HepG2 (cell line): ENCODE data around the gene CCNB1. TPM values are rescaled to one million over a fixed set of nuclear protein-coding genes. Genes with fewer than 3 reads are reported as not detected.
A peak's percentile ranks its signal among the peaks of the same experiment; 100 is the strongest.

Experiments
- ASH2L ChIP-seq: fragments of 300-600, 200-600 bp; sonication (generic); IDR thresholded peaks from 2 replicates; pipeline ENCODE4 v1.7.0; 2017; ENCODE audit warnings: low read depth, mild to moderate bottlenecking, moderate library complexity, mixed read lengths, low read length; ENCODE audit not compliant: insufficient read length
- EP300 ChIP-seq, 3 experiments: sonication (generic) in 1 of 3; formaldehyde crosslinking in 1 of 3; IDR thresholded peaks; 2 replicates each; pipeline versions ENCODE4 v1.5.1 to v1.6.1; 2011 to 2020; ENCODE audit warnings: low read depth in 2 of 3, low read length in 2 of 3, borderline replicate concordance in 1 of 3, improper control_type of control experiment in 1 of 3, mild to moderate bottlenecking in 1 of 3, missing genetic modification reagents in 1 of 3, moderate library complexity in 1 of 3
- GATA4 ChIP-seq: sonication (generic); IDR thresholded peaks from 2 replicates; pipeline ENCODE4 v1.6.1; 2016; ENCODE audit warnings: antibody characterized with exemption, low read depth, borderline replicate concordance
- KDM1A ChIP-seq: IDR thresholded peaks from 2 replicates; pipeline ENCODE4 v1.6.1; 2016; ENCODE audit warnings: missing compliant biosample characterization
- MXD4 ChIP-seq: IDR thresholded peaks from 2 replicates; pipeline ENCODE4 v1.6.1; 2016; ENCODE audit warnings: mild to moderate bottlenecking, missing biosample characterization, missing genetic modification reagents
- MYC ChIP-seq: sonication (generic); formaldehyde crosslinking; IDR thresholded peaks from 2 replicates; pipeline ENCODE4 v1.9.0; 2021; ENCODE audit warnings: missing genetic modification reagents, borderline replicate concordance
- RBM39 ChIP-seq: fragments of 200-400 bp; formaldehyde crosslinking; IDR thresholded peaks from one replicate; pipeline ENCODE4 v1.6.1; 2018; ENCODE audit warnings: antibody characterized with exemption, mild to moderate bottlenecking, low read depth, low read length; ENCODE audit not compliant: poor library complexity, severe bottlenecking
- TCF12 ChIP-seq, 2 experiments: fragments of 450-650 bp in 1 of 2; sonication (generic) in 1 of 2; formaldehyde crosslinking in 1 of 2; IDR thresholded peaks; 2 replicates each; pipeline versions ENCODE4 v1.6.1 to v1.8.0; 2017 to 2022; ENCODE audit warnings: antibody characterized with exemption in 1 of 2, mild to moderate bottlenecking in 1 of 2, missing genetic modification reagents in 1 of 2, moderate library complexity in 1 of 2
- THYN1 ChIP-seq: sonication (generic); formaldehyde crosslinking; IDR thresholded peaks from 2 replicates; pipeline ENCODE4 v1.8.1; 2023; ENCODE audit warnings: low read depth, mild to moderate bottlenecking, moderate library complexity, missing genetic modification reagents, borderline replicate concordance
- ZMAT3 ChIP-seq: sonication (generic); formaldehyde crosslinking; conservative IDR thresholded peaks from 2 replicates; pipeline ENCODE4 v1.7.0; 2021; ENCODE audit warnings: missing genetic modification reagents
- ZNF616 ChIP-seq: sonication (generic); formaldehyde crosslinking; IDR thresholded peaks from 2 replicates; pipeline ENCODE4 v1.5.0; 2020; ENCODE audit warnings: low read depth, mild to moderate bottlenecking, missing genetic modification reagents
- polyA plus RNA-seq, 8 experiments: library from polyadenylated mRNA; depleted of rRNA in 3 of 8; stranded (reverse) in 7 of 8; unstranded in 1 of 8; fragments of >200 nt; fragmentation: Illumina TruSeq in 4 of 8; extraction: Trizol in 4 of 8; gene quantifications; 2 replicates each; pipeline versions ENCODE4 v1.2.1 to v1.2.3, GENCODE V29; 2011 to 2016; ENCODE audit warnings: low read depth in 4 of 8, missing spikeins in 1 of 8, mixed read lengths in 1 of 8; ENCODE audit not compliant: insufficient read depth in 1 of 8
- total RNA-seq, 5 experiments: library from RNA; depleted of rRNA; stranded (reverse); fragments of >200 nt; fragmentation: Illumina TruSeq; extraction: Trizol; gene quantifications; 2 replicates each; pipeline ENCODE4 v1.2.3, GENCODE V29; 2016; ENCODE audit warnings: low read depth in 1 of 5
- TF ChIP-seq, protein P1 (sequence below): sonication (generic); formaldehyde crosslinking; IDR thresholded peaks from 2 replicates; pipeline ENCODE4 v1.4.0; 2020; ENCODE audit warnings: missing genetic modification reagents, borderline replicate concordance
- TF ChIP-seq, protein P2 (sequence below): sonication (generic); formaldehyde crosslinking; IDR thresholded peaks from 2 replicates; pipeline ENCODE4 v1.8.1; 2023; ENCODE audit warnings: mild to moderate bottlenecking, missing genetic modification reagents, borderline replicate concordance
- TF ChIP-seq, protein P3 (sequence below): sonication (generic); formaldehyde crosslinking; IDR thresholded peaks from 2 replicates; pipeline ENCODE4 v1.4.0; 2020; ENCODE audit warnings: mild to moderate bottlenecking, missing genetic modification reagents, borderline replicate concordance
- TF ChIP-seq, protein P4 (sequence below): sonication (generic); formaldehyde crosslinking; IDR thresholded peaks from 2 replicates; pipeline ENCODE4 v1.5.1; 2020; ENCODE audit warnings: missing genetic modification reagents, mild to moderate bottlenecking, borderline replicate concordance
- TF ChIP-seq, protein P5 (sequence below): sonication (generic); formaldehyde crosslinking; IDR thresholded peaks from 2 replicates; pipeline ENCODE4 v1.8.0; 2023; ENCODE audit warnings: mild to moderate bottlenecking, missing genetic modification reagents

Gene CCNB1
- total and polyA plus RNA-seq, 2 of the 13 experiments (the other 11 are each of a cell fraction or from before 2014, with no cell fraction given), result 82.3 to 316 TPM

DNA sequence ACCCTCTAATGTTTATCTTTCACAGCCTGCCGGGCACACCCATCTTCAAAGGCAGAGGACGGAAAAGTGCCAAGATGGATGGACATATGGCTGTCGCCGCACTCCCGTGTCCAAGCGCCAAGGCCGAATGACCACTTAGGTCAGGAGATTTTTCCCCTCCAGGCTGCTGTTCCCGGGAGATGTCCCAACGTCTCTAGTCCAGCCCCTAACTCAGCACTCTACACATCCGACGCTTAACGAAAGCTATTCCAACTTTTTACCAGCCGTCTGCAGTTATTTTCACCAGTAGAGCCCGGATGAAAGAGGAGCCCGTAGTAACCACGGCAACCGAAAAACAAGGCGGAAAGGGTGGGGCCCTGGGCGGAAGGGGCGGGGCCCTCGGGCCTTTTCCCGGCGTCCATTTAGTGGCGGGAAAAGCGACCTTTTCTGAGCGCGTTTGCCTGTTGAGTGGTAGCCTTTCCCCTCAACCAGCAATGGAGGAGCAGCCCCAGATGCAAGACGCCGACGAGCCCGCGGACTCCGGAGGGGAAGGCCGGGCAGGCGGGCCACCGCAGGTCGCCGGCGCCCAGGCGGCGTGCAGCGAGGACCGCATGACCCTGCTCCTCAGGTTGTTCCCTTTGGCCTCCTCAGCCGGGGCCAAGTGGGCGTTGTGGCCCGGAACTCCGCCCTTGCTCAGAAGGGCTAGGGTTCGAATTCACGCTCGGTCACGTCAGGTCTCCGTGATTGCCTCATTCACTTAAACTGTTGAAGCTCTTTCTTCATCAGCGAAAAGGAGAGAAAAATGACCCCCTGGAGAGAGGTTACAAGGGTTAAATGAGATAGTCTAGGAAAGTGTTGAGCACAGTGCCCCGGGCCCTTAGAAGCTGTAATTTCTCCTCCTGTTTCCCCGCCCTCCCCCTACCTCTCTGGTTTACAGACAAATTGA lies 22.5 kb downstream of the CCNB1 start, which contains the start of gene CENPH (continued):
- no peak for TF ChIP-seq ZNF616 (CRISPR knock-in tag)
- TF ChIP-seq, protein P1, sequence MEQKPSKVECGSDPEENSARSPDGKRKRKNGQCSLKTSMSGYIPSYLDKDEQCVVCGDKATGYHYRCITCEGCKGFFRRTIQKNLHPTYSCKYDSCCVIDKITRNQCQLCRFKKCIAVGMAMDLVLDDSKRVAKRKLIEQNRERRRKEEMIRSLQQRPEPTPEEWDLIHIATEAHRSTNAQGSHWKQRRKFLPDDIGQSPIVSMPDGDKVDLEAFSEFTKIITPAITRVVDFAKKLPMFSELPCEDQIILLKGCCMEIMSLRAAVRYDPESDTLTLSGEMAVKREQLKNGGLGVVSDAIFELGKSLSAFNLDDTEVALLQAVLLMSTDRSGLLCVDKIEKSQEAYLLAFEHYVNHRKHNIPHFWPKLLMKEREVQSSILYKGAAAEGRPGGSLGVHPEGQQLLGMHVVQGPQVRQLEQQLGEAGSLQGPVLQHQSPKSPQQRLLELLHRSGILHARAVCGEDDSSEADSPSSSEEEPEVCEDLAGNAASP (CRISPR knock-in tag), result peak; percentile 23; the same call in 1 of the 2 replicates
- TF ChIP-seq, protein P2, sequence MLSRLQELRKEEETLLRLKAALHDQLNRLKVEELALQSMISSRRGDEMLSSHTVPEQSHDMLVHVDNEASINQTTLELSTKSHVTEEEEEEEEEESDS (CRISPR knock-in tag), result 0 out of 2 replicates have a peak, but pooled peaks have one; percentile 31
- TF ChIP-seq, protein P3, sequence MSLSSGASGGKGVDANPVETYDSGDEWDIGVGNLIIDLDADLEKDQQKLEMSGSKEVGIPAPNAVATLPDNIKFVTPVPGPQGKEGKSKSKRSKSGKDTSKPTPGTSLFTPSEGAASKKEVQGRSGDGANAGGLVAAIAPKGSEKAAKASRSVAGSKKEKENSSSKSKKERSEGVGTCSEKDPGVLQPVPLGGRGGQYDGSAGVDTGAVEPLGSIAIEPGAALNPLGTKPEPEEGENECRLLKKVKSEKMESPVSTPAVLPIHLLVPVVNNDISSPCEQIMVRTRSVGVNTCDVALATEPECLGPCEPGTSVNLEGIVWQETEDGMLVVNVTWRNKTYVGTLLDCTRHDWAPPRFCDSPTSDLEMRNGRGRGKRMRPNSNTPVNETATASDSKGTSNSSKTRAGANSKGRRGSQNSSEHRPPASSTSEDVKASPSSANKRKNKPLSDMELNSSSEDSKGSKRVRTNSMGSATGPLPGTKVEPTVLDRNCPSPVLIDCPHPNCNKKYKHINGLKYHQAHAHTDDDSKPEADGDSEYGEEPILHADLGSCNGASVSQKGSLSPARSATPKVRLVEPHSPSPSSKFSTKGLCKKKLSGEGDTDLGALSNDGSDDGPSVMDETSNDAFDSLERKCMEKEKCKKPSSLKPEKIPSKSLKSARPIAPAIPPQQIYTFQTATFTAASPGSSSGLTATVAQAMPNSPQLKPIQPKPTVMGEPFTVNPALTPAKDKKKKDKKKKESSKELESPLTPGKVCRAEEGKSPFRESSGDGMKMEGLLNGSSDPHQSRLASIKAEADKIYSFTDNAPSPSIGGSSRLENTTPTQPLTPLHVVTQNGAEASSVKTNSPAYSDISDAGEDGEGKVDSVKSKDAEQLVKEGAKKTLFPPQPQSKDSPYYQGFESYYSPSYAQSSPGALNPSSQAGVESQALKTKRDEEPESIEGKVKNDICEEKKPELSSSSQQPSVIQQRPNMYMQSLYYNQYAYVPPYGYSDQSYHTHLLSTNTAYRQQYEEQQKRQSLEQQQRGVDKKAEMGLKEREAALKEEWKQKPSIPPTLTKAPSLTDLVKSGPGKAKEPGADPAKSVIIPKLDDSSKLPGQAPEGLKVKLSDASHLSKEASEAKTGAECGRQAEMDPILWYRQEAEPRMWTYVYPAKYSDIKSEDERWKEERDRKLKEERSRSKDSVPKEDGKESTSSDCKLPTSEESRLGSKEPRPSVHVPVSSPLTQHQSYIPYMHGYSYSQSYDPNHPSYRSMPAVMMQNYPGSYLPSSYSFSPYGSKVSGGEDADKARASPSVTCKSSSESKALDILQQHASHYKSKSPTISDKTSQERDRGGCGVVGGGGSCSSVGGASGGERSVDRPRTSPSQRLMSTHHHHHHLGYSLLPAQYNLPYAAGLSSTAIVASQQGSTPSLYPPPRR (CRISPR knock-in tag), result peak; percentile 27; the same call in 1 of the 2 replicates
- no peak; the same call in 1 of the 2 replicates for TF ChIP-seq ZMAT3 (CRISPR knock-in tag)
- TF ChIP-seq, protein P4, sequence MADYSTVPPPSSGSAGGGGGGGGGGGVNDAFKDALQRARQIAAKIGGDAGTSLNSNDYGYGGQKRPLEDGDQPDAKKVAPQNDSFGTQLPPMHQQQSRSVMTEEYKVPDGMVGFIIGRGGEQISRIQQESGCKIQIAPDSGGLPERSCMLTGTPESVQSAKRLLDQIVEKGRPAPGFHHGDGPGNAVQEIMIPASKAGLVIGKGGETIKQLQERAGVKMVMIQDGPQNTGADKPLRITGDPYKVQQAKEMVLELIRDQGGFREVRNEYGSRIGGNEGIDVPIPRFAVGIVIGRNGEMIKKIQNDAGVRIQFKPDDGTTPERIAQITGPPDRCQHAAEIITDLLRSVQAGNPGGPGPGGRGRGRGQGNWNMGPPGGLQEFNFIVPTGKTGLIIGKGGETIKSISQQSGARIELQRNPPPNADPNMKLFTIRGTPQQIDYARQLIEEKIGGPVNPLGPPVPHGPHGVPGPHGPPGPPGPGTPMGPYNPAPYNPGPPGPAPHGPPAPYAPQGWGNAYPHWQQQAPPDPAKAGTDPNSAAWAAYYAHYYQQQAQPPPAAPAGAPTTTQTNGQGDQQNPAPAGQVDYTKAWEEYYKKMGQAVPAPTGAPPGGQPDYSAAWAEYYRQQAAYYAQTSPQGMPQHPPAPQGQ (CRISPR knock-in tag), result no peak
- TF ChIP-seq RBM39, result peak; percentile 85
- TF ChIP-seq EP300 (IDR thresholded peaks at IDR 0.05; ENCODE audit: low read depth in 2 of 2, low read length in 2 of 2), result no peak
- no peak for TF ChIP-seq EP300 (CRISPR knock-in tag; IDR thresholded peaks at IDR 0.05; ENCODE audit: borderline replicate concordance)
- peak; percentile 85 for TF ChIP-seq MXD4 (CRISPR knock-in tag)
- TF ChIP-seq GATA4, result 0 out of 2 replicates have a peak, but pooled peaks have one; percentile 31
- TF ChIP-seq ASH2L, result peak; percentile 83
- TF ChIP-seq KDM1A (CRISPR knock-in tag), result no peak
- TF ChIP-seq MYC (CRISPR knock-in tag), result peak; percentile 91; the same call in 1 of the 2 replicates
- TF ChIP-seq, protein P5, sequence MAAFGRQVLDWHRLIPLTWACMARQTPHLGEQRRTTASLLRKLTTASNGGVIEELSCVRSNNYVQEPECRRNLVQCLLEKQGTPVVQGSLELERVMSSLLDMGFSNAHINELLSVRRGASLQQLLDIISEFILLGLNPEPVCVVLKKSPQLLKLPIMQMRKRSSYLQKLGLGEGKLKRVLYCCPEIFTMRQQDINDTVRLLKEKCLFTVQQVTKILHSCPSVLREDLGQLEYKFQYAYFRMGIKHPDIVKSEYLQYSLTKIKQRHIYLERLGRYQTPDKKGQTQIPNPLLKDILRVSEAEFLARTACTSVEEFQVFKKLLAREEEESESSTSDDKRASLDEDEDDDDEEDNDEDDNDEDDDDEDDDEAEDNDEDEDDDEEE (CRISPR knock-in tag), result peak; percentile 30; the same call in 1 of the 2 replicates
- TF ChIP-seq TCF12 (IDR thresholded peaks at IDR 0.05), result no peak
- TF ChIP-seq TCF12 (CRISPR knock-in tag; IDR thresholded peaks at IDR 0.05), result peak; percentile 68; the same call in 1 of the 2 replicates
- TF ChIP-seq THYN1 (CRISPR knock-in tag), result no peak
